BLaER1 treated with 17β-estradiol and CSF1 and Interleukin-3, amounts not matched to agents 10 nM and 100 nM (cell line): ENCODE measurements around the gene PLB1.

Source experiments
- H3K27ac ChIP-seq, 11 experiments: shearing (Covaris generic); formaldehyde crosslinking; 2 replicates each; pipeline ENCODE4 v1.8.1; 2022
- H3K27me3 ChIP-seq, 11 experiments: shearing (Covaris generic); formaldehyde crosslinking; 2 replicates each; pipeline ENCODE4 v1.8.1; 2022
- H3K36me3 ChIP-seq, 11 experiments: shearing (Covaris generic); formaldehyde crosslinking; 2 replicates each; pipeline ENCODE4 v1.8.1; 2022
- H3K4me1 ChIP-seq, 10 experiments: shearing (Covaris generic); formaldehyde crosslinking; 2 replicates each; pipeline ENCODE4 v1.8.1; 2022
- H3K4me2 ChIP-seq, 11 experiments: shearing (Covaris generic); formaldehyde crosslinking; 2 replicates each; pipeline ENCODE4 v1.8.1; 2022
- H3K4me3 ChIP-seq, 10 experiments: shearing (Covaris generic); formaldehyde crosslinking; 2 replicates each; pipeline ENCODE4 v1.8.1; 2022
- H3K9ac ChIP-seq, 11 experiments: shearing (Covaris generic); formaldehyde crosslinking; 2 replicates each; pipeline ENCODE4 v1.8.1; 2022
- H3K9me3 ChIP-seq, 11 experiments: shearing (Covaris generic); formaldehyde crosslinking; replicated peaks in 1 of 11; 2 replicates each; pipeline ENCODE4 v1.8.1; 2022
- H4K20me1 ChIP-seq, 11 experiments: shearing (Covaris generic); formaldehyde crosslinking; 2 replicates each; pipeline ENCODE4 v1.8.1; 2022
- Cebpa-rat ChIP-seq, 11 experiments: shearing (Covaris generic); IDR thresholded peaks; 2 replicates each; pipeline ENCODE4 v1.8.1; 2022

The PLB1 gene

GRCh38 chr2:28693223-28693622 lies 197.4 kb downstream of the PLB1 start:
- no peaks in the 10 kb centered on the region for H4K20me1 ChIP-seq
- no peak for TF ChIP-seq Cebpa-rat (IDR thresholded peaks at IDR 0.05)
- H3K27ac ChIP-seq = no peak overlapping the region
- H3K4me1 ChIP-seq = peaks cover 0 to 21% (median 0%) of the 10 kb centered on the region in 10 experiments; a peak in 4 of 20 replicates
- no peaks in the 10 kb centered on the region for H3K27me3 ChIP-seq
- H3K36me3 ChIP-seq = no peaks in the 10 kb centered on the region
- H3K9ac ChIP-seq = no peak overlapping the region
- no peak overlapping the region for H3K4me3 ChIP-seq
- no peaks in the 10 kb centered on the region for H3K9me3 ChIP-seq
- peak overlapping the region in 2 of 11 experiments; percentile 5 to 31; a peak in 2 of 22 replicates for H3K4me2 ChIP-seq
